ENCODE data around the gene PLB1.

GRCh38 chr2:28620801-28621171, 124.9 kb downstream of the PLB1 start:
- TF ChIP-seq POLR2AphosphoS5 (IDR thresholded peaks at IDR 0.05; ENCODE audit: insufficient read depth in 1 of 2, low read depth in 1 of 2), result no peak
- TF ChIP-seq POLR2A (IDR thresholded peaks at IDR 0.05), result no peak
- no peak for TF ChIP-seq CTCF (IDR thresholded peaks at IDR 0.05)
